Endothelial cell of umbilical vein (primary cell): ENCODE results near the gene SIVA1.

Source experiments
- EZH2 ChIP-seq: IDR thresholded peaks from 2 replicates; pipeline ENCODE4 v1.6.1; 2012; ENCODE audit warnings: borderline replicate concordance, low read depth, mild to moderate bottlenecking, moderate library complexity, low read length, inconsistent platforms; ENCODE audit not compliant: severe bottlenecking
- POLR2A ChIP-seq: IDR thresholded peaks from 2 replicates; pipeline ENCODE4 v1.6.1; 2012; ENCODE audit warnings: low read depth, mild to moderate bottlenecking, control low read depth, low read length

GRCh38 chr14:104766863-104767633 lies 14.1 kb downstream of the SIVA1 start:
- TF ChIP-seq POLR2A: no peak
- no peak for TF ChIP-seq EZH2
